GM12878 (cell line): ENCODE results near the gene NKD1. TPM values are rescaled to one million over a fixed set of nuclear protein-coding genes. Genes with fewer than 3 reads are reported as not detected.

Experiments
- ATAC-seq: fragments of 200-7000 bp; cut with Tn5 transposase; 3 replicates; pipeline ENCODE4 v1.9.1; 2020; ENCODE audit warnings: mild to moderate bottlenecking, moderate library complexity
- BruUV-seq: library from RNA; stranded (reverse); fragments of 400-500 nt; replicated peaks from 2 replicates; lab custom pipeline; 2021; lab: Mats Ljungman, UMichigan
- CTCF ChIA-PET: fragments of 300-600 bp; sonication (Branson Sonifier 250); formaldehyde crosslinking; extraction: SDS; loops from one replicate; lab custom pipeline; 2021; ENCODE audit warnings: inconsistent platforms; lab: Yijun Ruan, JAX
- POLR2A ChIA-PET: fragments of 350-600 bp; formaldehyde crosslinking; extraction: SDS; loops from one replicate; lab custom pipeline; 2021; ENCODE audit warnings: inconsistent platforms; lab: Charles Lee
- RAD21 ChIA-PET: fragments of 300-600 bp; sonication (Branson Sonifier 250); formaldehyde crosslinking; loops from one replicate; lab custom pipeline; 2023; ENCODE audit warnings: antibody characterized with exemption; ENCODE audit not compliant: unreplicated experiment; lab: Charles Lee
- SMC1A ChIA-PET: fragments of 300-600 bp; sonication (Branson Sonifier 250); formaldehyde crosslinking; loops from one replicate; lab custom pipeline; 2023; ENCODE audit not compliant: unreplicated experiment, uncharacterized antibody; lab: Charles Lee
- DNase-seq: peaks from one replicate; pipeline ENCODE4 v3.0.0-alpha.2; 2011; ENCODE audit warnings: low read depth, low spot score
- FAIRE-seq: peaks from 3 replicates; lab custom pipeline; 2011; peaks lifted over from hg19 to GRCh38; lab: Jason Lieb, UNC
- H2AFZ ChIP-seq: 2 replicates; pipeline ENCODE4 v1.6.0; 2011; ENCODE audit warnings: low read depth, low read length, control low read depth; ENCODE audit not compliant: control insufficient read depth
- H3K27ac ChIP-seq: 2 replicates; pipeline ENCODE4 v1.5.1; 2011; ENCODE audit warnings: control low read depth; ENCODE audit not compliant: control insufficient read depth, insufficient read depth
- H3K27me3 ChIP-seq, 2 experiments: replicated peaks in 1 of 2; 2 replicates each; pipeline versions ENCODE4 v1.6.0 to v1.6.1; 2011; ENCODE audit warnings: low read length in 1 of 2; ENCODE audit not compliant: control insufficient read depth in 2 of 2, insufficient read depth in 2 of 2
- H3K36me3 ChIP-seq, 2 experiments: 2 replicates each; pipeline ENCODE4 v1.5.1; 2011; ENCODE audit warnings: low read length in 1 of 2; ENCODE audit not compliant: control insufficient read depth in 2 of 2, insufficient read depth in 2 of 2
- H3K4me1 ChIP-seq: 2 replicates; pipeline ENCODE4 v1.6.1; 2011; ENCODE audit warnings: mild to moderate bottlenecking, low read length, moderate library complexity, mixed read lengths; ENCODE audit not compliant: control insufficient read depth, insufficient read depth
- H3K4me2 ChIP-seq: 2 replicates; pipeline ENCODE4 v1.6.0; 2011; ENCODE audit warnings: control low read depth; ENCODE audit not compliant: control insufficient read depth, insufficient read depth
- H3K4me3 ChIP-seq: fragments of 200-600 bp; sonication (generic); 2 replicates; pipeline ENCODE4 v1.5.1; 2016
- H3K79me2 ChIP-seq: 2 replicates; pipeline ENCODE4 v1.6.0; 2011; ENCODE audit warnings: low read length; ENCODE audit not compliant: control insufficient read depth, insufficient read depth
- H3K9ac ChIP-seq: 2 replicates; pipeline ENCODE4 v1.8.0; 2011; ENCODE audit warnings: low read length, control low read depth, mixed read lengths; ENCODE audit not compliant: control insufficient read depth, insufficient read depth
- H3K9me3 ChIP-seq: replicated peaks from 3 replicates; pipeline ENCODE4 v1.5.1; 2011; ENCODE audit warnings: mild to moderate bottlenecking, low read length; ENCODE audit not compliant: control insufficient read depth, insufficient read depth
- H4K20me1 ChIP-seq: 2 replicates; pipeline ENCODE4 v1.6.0; 2011; ENCODE audit not compliant: control insufficient read depth, insufficient read depth
- BACH1 ChIP-seq: fragments of 450-650 bp; IDR thresholded peaks from 2 replicates; pipeline ENCODE4 v1.6.1; 2017; ENCODE audit warnings: mild to moderate bottlenecking, borderline replicate concordance
- BCL11A ChIP-seq: IDR thresholded peaks from 2 replicates; pipeline ENCODE4 v1.6.1; 2011; ENCODE audit warnings: low read depth, low read length
- CEBPZ ChIP-seq: fragments of 150-350 bp; IDR thresholded peaks from 2 replicates; pipeline ENCODE4 v1.6.1; 2016; ENCODE audit warnings: low read depth, low read length
- CHD1 ChIP-seq: IDR thresholded peaks from 2 replicates; pipeline ENCODE4 v1.6.1; 2012; ENCODE audit warnings: low read depth, low read length, improper control_type of control experiment
- EP300 ChIP-seq, 2 experiments: fragments of 150-350 bp in 1 of 2; IDR thresholded peaks; 2 replicates each; pipeline ENCODE4 v1.6.1; 2011 to 2012; ENCODE audit warnings: low read depth in 2 of 2, low read length in 2 of 2, borderline replicate concordance in 1 of 2, improper control_type of control experiment in 1 of 2, inconsistent platforms in 1 of 2; ENCODE audit not compliant: control insufficient read depth in 1 of 2
- EZH2 ChIP-seq: IDR thresholded peaks from 2 replicates; pipeline ENCODE4 v1.6.1; 2012; ENCODE audit warnings: low read depth, mild to moderate bottlenecking, control low read depth, inconsistent platforms, low read length, borderline replicate concordance; ENCODE audit not compliant: control insufficient read depth
- HCFC1 ChIP-seq: fragments of 150-350 bp; IDR thresholded peaks from 2 replicates; pipeline ENCODE4 v1.6.1; 2014; ENCODE audit warnings: low read length
- JUNB ChIP-seq: IDR thresholded peaks from 2 replicates; pipeline ENCODE4 v1.6.1; 2016; ENCODE audit warnings: antibody characterized with exemption, mild to moderate bottlenecking
- MTA3 ChIP-seq: IDR thresholded peaks from 2 replicates; pipeline ENCODE4 v1.6.1; 2012; ENCODE audit warnings: low read length, inconsistent platforms, borderline replicate concordance
- NFYB ChIP-seq: IDR thresholded peaks from 2 replicates; pipeline ENCODE4 v1.6.1; 2011; ENCODE audit warnings: low read depth, mild to moderate bottlenecking, low read length, improper control_type of control experiment, moderate library complexity; ENCODE audit not compliant: insufficient read depth
- PAX5 ChIP-seq: IDR thresholded peaks from 2 replicates; pipeline ENCODE4 v1.6.1; 2011; ENCODE audit warnings: low read depth, low read length, borderline replicate concordance
- ZNF384 ChIP-seq: IDR thresholded peaks from 2 replicates; pipeline ENCODE4 v1.6.1; 2012; ENCODE audit warnings: low read depth, mild to moderate bottlenecking, low read length, improper control_type of control experiment, borderline replicate concordance
- WGBS: methylation state at CpG from one replicate; pipeline ENCODE4 v1.1.6; 2016; ENCODE audit warnings: low lambda C conversion rate; ENCODE audit not compliant: insufficient replicate concordance, insufficient coverage; ENCODE audit errors: missing lambda C conversion rate; 5-methylcytosine and 5-hydroxymethylcytosine counted together
- in situ Hi-C: fragments of 300-500 bp; cut with MboI; formaldehyde crosslinking; loops from 9 replicates; pipeline ENCODE4 v1.14.3; 2018; ENCODE audit warnings: mixed read lengths
- intact Hi-C: fragments of 100-400 bp; cut with micrococcal nuclease; formaldehyde crosslinking; loops from one replicate; pipeline ENCODE4 v1.14.2; 2022; ENCODE audit not compliant: unreplicated experiment
- polyA plus RNA-seq, 11 experiments: library from polyadenylated mRNA; depleted of rRNA in 4 of 11; unstranded in 6 of 11; stranded (reverse) in 5 of 11; fragments of >200 nt; fragmentation: Nextera tagmentation in 4 of 11; fragmentation: Illumina TruSeq in 1 of 11; extraction: Ambion mirVana in 4 of 11; extraction: Trizol in 1 of 11; gene quantifications; 1 replicate in 1 of 11; 2 replicates in 10 of 11; pipeline versions ENCODE4 v1.2.1 to v1.2.3, GENCODE V29; 2011 to 2016; ENCODE audit warnings: inconsistent platforms in 2 of 11, missing spikeins in 2 of 11, low read depth in 1 of 11
- total RNA-seq, 4 experiments: library from RNA; depleted of rRNA in 3 of 4; stranded (reverse); fragments of >200 nt in 3 of 4; fragmentation: Illumina TruSeq in 1 of 4; extraction: Trizol in 1 of 4; gene quantifications; 2 replicates each; pipeline versions ENCODE4 v1.2.1 to v1.2.3, GENCODE V29; 2013 to 2021

The NKD1 gene
- total and polyA plus RNA-seq, 10 of the 15 experiments (the other 5 are each of a cell fraction or from before 2014, with no cell fraction given), result under 0.01 to 0.49 (median 0.04) TPM; not detected in 2

- no peaks in the 10 kb centered on the region for H3K36me3 ChIP-seq
- POLR2A ChIA-PET, result no interaction called here
- H3K4me1 ChIP-seq, result peaks cover 10% of the 10 kb centered on the region
- SMC1A ChIA-PET, result no interaction called here
- RAD21 ChIA-PET, result interaction anchor here (0.6 to 1.1 kb wide), 2 partner anchors 215 to 644 kb away, joined by 3 to 4 read pairs; no protein-coding TSS in a partner anchor
- BruUV-seq, result no TSS peak
- TF ChIP-seq PAX5, result no peak
- TF ChIP-seq JUNB, result no peak
- no peak for TF ChIP-seq MTA3
- no peak for TF ChIP-seq ZNF384
- TF ChIP-seq CHD1, result no peak
- no peak for TF ChIP-seq CEBPZ
- no peak for TF ChIP-seq EZH2
- no peak for TF ChIP-seq BCL11A
- no peak for TF ChIP-seq BACH1
- TF ChIP-seq NFYB, result no peak
- no peak for TF ChIP-seq EP300 (IDR thresholded peaks at IDR 0.05; ENCODE audit: borderline replicate concordance in 1 of 2, control insufficient read depth in 1 of 2, low read depth in 2 of 2, low read length in 2 of 2)
- TF ChIP-seq HCFC1, result no peak
- TF ChIP-seq, all 136 proteins: peak for 0
- Histone ChIP-seq H3K9me3 (no peaks in the 10 kb centered on the region; the same call in 2 of the 3 replicates), H3K79me2 (no peaks in the 10 kb centered on the region), H3K9ac (no peak overlapping the region), H3K27ac (no peak overlapping the region), H3K27me3 (no peaks in the 10 kb centered on the region), H2AFZ (no peak overlapping the region), H3K4me2 (no peak overlapping the region), H3K4me3 (no peak overlapping the region), H4K20me1 (no peaks in the 10 kb centered on the region)
- no peak for ATAC-seq
- no peak for DNase-seq
- in situ Hi-C loops, result no loop called here
- 81% methylated on average over 6 of the region's 6 CpGs for WGBS
- CTCF ChIA-PET, result no interaction called here
- FAIRE-seq, result no peak
- intact Hi-C loops, result no loop called here
Measured at GRCh38 chr16:50591209-50591608, 43.0 kb downstream of the NKD1 start.
